SK-N-SH treated with all-trans-retinoic acid at 6 μM for 48 hours (cell line): ENCODE measurements around the gene LCN9.

ENCODE experiments used
- ATAC-seq: fragments of 200-7000 bp; cut with Tn5 transposase; 3 replicates; pipeline ENCODE4 v1.9.1; 2020; ENCODE audit warnings: mild to moderate bottlenecking, moderate library complexity
- ARNTL ChIP-seq: fragments of 450-650 bp; formaldehyde crosslinking; IDR thresholded peaks from 2 replicates; pipeline ENCODE4 v1.5.0; 2020; ENCODE audit warnings: low read depth, mild to moderate bottlenecking, moderate library complexity, borderline replicate concordance
- BACH2 ChIP-seq: fragments of 250-450 bp; sonication (Bioruptor Pico); IDR thresholded peaks from 2 replicates; pipeline ENCODE4 v1.9.0; 2021; ENCODE audit warnings: mild to moderate bottlenecking, borderline replicate concordance
- CSDC2 ChIP-seq: fragments of 250-450 bp; sonication (Bioruptor Pico); IDR thresholded peaks from 2 replicates; pipeline ENCODE4 v1.5.0; 2020; ENCODE audit warnings: mild to moderate bottlenecking, moderate library complexity
- CSRNP3 ChIP-seq: fragments of 250-450 bp; sonication (Bioruptor Pico); IDR thresholded peaks from 2 replicates; pipeline ENCODE4 v1.5.1; 2021; ENCODE audit warnings: mild to moderate bottlenecking, moderate library complexity
- ESRRG ChIP-seq: fragments of 250-450 bp; sonication (Bioruptor Pico); IDR thresholded peaks from 2 replicates; pipeline ENCODE4 v1.6.1; 2021; ENCODE audit warnings: mild to moderate bottlenecking
- GLIS3 ChIP-seq: fragments of 250-450 bp; sonication (Bioruptor Pico); IDR thresholded peaks from 2 replicates; pipeline ENCODE4 v1.5.0; 2020; ENCODE audit warnings: mild to moderate bottlenecking, moderate library complexity
- ISL1 ChIP-seq: fragments of 250-450 bp; sonication (Bioruptor Pico); IDR thresholded peaks from 2 replicates; pipeline ENCODE4 v2.1.2; 2022; ENCODE audit warnings: mild to moderate bottlenecking, moderate library complexity
- OSR1 ChIP-seq: fragments of 250-450 bp; sonication (Bioruptor Pico); IDR thresholded peaks from 2 replicates; pipeline ENCODE4 v1.8.0; 2022; ENCODE audit warnings: moderate library complexity, mild to moderate bottlenecking, inconsistent platforms
- RARB ChIP-seq: fragments of 250-450 bp; sonication (Bioruptor Pico); IDR thresholded peaks from 2 replicates; pipeline ENCODE4 v1.8.0; 2021; ENCODE audit warnings: mild to moderate bottlenecking, moderate library complexity
- SNAI2 ChIP-seq: fragments of 250-450 bp; sonication (Bioruptor Pico); IDR thresholded peaks from 2 replicates; pipeline ENCODE4 v1.5.0; 2020; ENCODE audit warnings: mild to moderate bottlenecking, moderate library complexity
- TOX ChIP-seq: fragments of 250-450 bp; sonication (Bioruptor Pico); IDR thresholded peaks from 2 replicates; pipeline ENCODE4 v1.8.0; 2021; ENCODE audit warnings: mild to moderate bottlenecking, moderate library complexity, borderline replicate concordance
- ZC3H10 ChIP-seq: fragments of 250-450 bp; sonication (Bioruptor Pico); IDR thresholded peaks from 2 replicates; pipeline ENCODE4 v1.5.1; 2021; ENCODE audit warnings: mild to moderate bottlenecking, moderate library complexity
- ZFP3 ChIP-seq: fragments of 250-450 bp; sonication (Bioruptor Pico); IDR thresholded peaks from 2 replicates; pipeline ENCODE4 v1.5.0; 2020; ENCODE audit warnings: mild to moderate bottlenecking, moderate library complexity
- ZFP30 ChIP-seq: fragments of 450-650 bp; formaldehyde crosslinking; IDR thresholded peaks from 2 replicates; pipeline ENCODE4 v1.5.0; 2022; ENCODE audit warnings: mild to moderate bottlenecking, moderate library complexity
- ZNF70 ChIP-seq: fragments of 450-650 bp; formaldehyde crosslinking; IDR thresholded peaks from 2 replicates; pipeline ENCODE4 v1.5.0; 2020; ENCODE audit warnings: mild to moderate bottlenecking, moderate library complexity
- ZNF8 ChIP-seq: fragments of 450-650 bp; formaldehyde crosslinking; IDR thresholded peaks from 2 replicates; pipeline ENCODE4 v1.5.0; 2020; ENCODE audit warnings: mild to moderate bottlenecking, moderate library complexity
- TF ChIP-seq, protein P1 (sequence below): fragments of 250-450 bp; sonication (Bioruptor Pico); IDR thresholded peaks from 2 replicates; pipeline ENCODE4 v1.5.0; 2020; ENCODE audit warnings: mild to moderate bottlenecking, moderate library complexity
- TF ChIP-seq, protein P2 (sequence below): fragments of 250-450 bp; sonication (Bioruptor Pico); IDR thresholded peaks from 2 replicates; pipeline ENCODE4 v1.8.0; 2021; ENCODE audit warnings: low read depth, mild to moderate bottlenecking, moderate library complexity, borderline replicate concordance
- TF ChIP-seq, protein P3 (sequence below): fragments of 250-450 bp; sonication (Bioruptor Pico); IDR thresholded peaks from 2 replicates; pipeline ENCODE4 v1.5.1; 2020; ENCODE audit warnings: low read depth, mild to moderate bottlenecking, moderate library complexity
- TF ChIP-seq, protein P4 (sequence below): fragments of 250-450 bp; sonication (Bioruptor Pico); IDR thresholded peaks from 2 replicates; pipeline ENCODE4 v1.8.0; 2020; ENCODE audit warnings: mild to moderate bottlenecking, moderate library complexity, borderline replicate concordance

Gene LCN9

DNA sequence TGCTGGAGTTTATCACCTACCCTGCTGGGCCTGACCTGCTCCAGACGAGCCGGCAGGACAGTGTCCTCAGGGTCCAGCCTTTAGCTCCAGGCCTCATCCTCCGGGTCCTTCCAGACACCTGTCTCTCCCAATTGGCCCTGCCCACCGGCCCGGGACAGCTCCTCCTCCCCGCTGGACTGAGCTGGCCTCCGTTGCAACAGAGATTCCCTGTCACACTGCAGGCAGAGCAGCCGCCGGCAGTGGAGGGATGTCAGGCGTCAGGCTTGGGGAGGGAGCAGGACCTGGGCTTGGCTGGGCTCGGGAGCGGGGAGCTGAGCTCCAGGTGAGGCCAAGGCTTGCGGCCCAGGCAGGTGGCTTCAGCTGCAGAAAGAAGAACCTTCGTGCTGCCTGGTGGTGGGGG lies 40.6 kb downstream of the LCN9 start (continued):
- TF ChIP-seq, protein P1, sequence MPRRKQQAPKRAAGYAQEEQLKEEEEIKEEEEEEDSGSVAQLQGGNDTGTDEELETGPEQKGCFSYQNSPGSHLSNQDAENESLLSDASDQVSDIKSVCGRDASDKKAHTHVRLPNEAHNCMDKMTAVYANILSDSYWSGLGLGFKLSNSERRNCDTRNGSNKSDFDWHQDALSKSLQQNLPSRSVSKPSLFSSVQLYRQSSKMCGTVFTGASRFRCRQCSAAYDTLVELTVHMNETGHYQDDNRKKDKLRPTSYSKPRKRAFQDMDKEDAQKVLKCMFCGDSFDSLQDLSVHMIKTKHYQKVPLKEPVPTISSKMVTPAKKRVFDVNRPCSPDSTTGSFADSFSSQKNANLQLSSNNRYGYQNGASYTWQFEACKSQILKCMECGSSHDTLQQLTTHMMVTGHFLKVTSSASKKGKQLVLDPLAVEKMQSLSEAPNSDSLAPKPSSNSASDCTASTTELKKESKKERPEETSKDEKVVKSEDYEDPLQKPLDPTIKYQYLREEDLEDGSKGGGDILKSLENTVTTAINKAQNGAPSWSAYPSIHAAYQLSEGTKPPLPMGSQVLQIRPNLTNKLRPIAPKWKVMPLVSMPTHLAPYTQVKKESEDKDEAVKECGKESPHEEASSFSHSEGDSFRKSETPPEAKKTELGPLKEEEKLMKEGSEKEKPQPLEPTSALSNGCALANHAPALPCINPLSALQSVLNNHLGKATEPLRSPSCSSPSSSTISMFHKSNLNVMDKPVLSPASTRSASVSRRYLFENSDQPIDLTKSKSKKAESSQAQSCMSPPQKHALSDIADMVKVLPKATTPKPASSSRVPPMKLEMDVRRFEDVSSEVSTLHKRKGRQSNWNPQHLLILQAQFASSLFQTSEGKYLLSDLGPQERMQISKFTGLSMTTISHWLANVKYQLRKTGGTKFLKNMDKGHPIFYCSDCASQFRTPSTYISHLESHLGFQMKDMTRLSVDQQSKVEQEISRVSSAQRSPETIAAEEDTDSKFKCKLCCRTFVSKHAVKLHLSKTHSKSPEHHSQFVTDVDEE (CRISPR knock-in tag), result no peak
- no peak for TF ChIP-seq ZFP3 (CRISPR knock-in tag)
- no peak for TF ChIP-seq ZC3H10 (CRISPR knock-in tag)
- no peak for TF ChIP-seq OSR1 (CRISPR knock-in tag)
- no peak for TF ChIP-seq CSRNP3 (CRISPR knock-in tag)
- TF ChIP-seq, protein P2, sequence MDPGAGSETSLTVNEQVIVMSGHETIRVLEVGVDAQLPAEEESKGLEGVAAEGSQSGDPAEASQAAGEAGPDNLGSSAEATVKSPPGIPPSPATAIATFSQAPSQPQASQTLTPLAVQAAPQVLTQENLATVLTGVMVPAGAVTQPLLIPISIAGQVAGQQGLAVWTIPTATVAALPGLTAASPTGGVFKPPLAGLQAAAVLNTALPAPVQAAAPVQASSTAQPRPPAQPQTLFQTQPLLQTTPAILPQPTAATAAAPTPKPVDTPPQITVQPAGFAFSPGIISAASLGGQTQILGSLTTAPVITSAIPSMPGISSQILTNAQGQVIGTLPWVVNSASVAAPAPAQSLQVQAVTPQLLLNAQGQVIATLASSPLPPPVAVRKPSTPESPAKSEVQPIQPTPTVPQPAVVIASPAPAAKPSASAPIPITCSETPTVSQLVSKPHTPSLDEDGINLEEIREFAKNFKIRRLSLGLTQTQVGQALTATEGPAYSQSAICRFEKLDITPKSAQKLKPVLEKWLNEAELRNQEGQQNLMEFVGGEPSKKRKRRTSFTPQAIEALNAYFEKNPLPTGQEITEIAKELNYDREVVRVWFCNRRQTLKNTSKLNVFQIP, result no peak
- TF ChIP-seq TOX (CRISPR knock-in tag), result no peak
- TF ChIP-seq, protein P3, sequence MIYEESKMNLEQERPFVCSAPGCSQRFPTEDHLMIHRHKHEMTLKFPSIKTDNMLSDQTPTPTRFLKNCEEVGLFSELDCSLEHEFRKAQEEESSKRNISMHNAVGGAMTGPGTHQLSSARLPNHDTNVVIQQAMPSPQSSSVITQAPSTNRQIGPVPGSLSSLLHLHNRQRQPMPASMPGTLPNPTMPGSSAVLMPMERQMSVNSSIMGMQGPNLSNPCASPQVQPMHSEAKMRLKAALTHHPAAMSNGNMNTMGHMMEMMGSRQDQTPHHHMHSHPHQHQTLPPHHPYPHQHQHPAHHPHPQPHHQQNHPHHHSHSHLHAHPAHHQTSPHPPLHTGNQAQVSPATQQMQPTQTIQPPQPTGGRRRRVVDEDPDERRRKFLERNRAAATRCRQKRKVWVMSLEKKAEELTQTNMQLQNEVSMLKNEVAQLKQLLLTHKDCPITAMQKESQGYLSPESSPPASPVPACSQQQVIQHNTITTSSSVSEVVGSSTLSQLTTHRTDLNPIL (CRISPR knock-in tag), result no peak
- TF ChIP-seq ARNTL (CRISPR knock-in tag), result no peak

- no peak for ATAC-seq
Measured at GRCh38 chr9:135704483-135704882, 41.4 kb downstream of the LCN9 start.

More at GRCh38 chr9:135704483-135704882, 41.4 kb downstream of the LCN9 start:
- TF ChIP-seq TOX (CRISPR knock-in tag) (no peak), ZNF70 (CRISPR knock-in tag) (no peak), CSDC2 (CRISPR knock-in tag) (no peak), ZC3H10 (CRISPR knock-in tag) (no peak), SNAI2 (CRISPR knock-in tag) (no peak), ZNF8 (CRISPR knock-in tag) (no peak), ISL1 (CRISPR knock-in tag) (no peak), GLIS3 (no peak), ZFP3 (CRISPR knock-in tag) (no peak), ZFP30 (CRISPR knock-in tag) (no peak), ESRRG (CRISPR knock-in tag) (no peak), CSRNP3 (CRISPR knock-in tag) (no peak), BACH2 (CRISPR knock-in tag) (no peak), ARNTL (CRISPR knock-in tag) (no peak), RARB (CRISPR knock-in tag) (no peak)
- TF ChIP-seq, protein P1 (CRISPR knock-in tag), result no peak
- TF ChIP-seq, protein P2, result no peak
- TF ChIP-seq, protein P4, sequence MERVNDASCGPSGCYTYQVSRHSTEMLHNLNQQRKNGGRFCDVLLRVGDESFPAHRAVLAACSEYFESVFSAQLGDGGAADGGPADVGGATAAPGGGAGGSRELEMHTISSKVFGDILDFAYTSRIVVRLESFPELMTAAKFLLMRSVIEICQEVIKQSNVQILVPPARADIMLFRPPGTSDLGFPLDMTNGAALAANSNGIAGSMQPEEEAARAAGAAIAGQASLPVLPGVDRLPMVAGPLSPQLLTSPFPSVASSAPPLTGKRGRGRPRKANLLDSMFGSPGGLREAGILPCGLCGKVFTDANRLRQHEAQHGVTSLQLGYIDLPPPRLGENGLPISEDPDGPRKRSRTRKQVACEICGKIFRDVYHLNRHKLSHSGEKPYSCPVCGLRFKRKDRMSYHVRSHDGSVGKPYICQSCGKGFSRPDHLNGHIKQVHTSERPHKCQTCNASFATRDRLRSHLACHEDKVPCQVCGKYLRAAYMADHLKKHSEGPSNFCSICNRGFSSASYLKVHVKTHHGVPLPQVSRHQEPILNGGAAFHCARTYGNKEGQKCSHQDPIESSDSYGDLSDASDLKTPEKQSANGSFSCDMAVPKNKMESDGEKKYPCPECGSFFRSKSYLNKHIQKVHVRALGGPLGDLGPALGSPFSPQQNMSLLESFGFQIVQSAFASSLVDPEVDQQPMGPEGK (CRISPR knock-in tag), result no peak
